ENCODE measurements around the gene SHROOM3. TPM values are rescaled to one million over a fixed set of nuclear protein-coding genes. Genes with fewer than 3 reads are reported as not detected.

The SHROOM3 gene
- total and polyA plus RNA-seq, 2 donors (not counting 3 experiments of a cell fraction or from before 2014, with no cell fraction given), result 2.7 to 6.7 TPM

GRCh38 chr4:76591992-76592391 is 157.0 kb downstream of the SHROOM3 start:
- Histone ChIP-seq H3K36me3 (ENCODE audit: control insufficient read depth in 2 of 2, extremely low read depth in 1 of 2, insufficient read depth in 2 of 2, low read length in 2 of 2) (no peaks in the 10 kb centered on the region), H3K4me1 (ENCODE audit: control insufficient read depth, extremely low read depth, insufficient read depth, low read length) (no peaks in the 10 kb centered on the region), H3K27me3 (ENCODE audit: control insufficient read depth in 2 of 2, insufficient read depth in 2 of 2, low read length in 2 of 2) (no peaks in the 10 kb centered on the region), H3K27ac (ENCODE audit: insufficient read depth, low read depth, low read length) (no peak overlapping the region), H3K9me3 (replicated peaks; ENCODE audit: control insufficient read depth, insufficient read depth, low read length) (no peaks in the 10 kb centered on the region), H3K79me2 (ENCODE audit: control insufficient read depth, insufficient read depth, low read length) (no peaks in the 10 kb centered on the region), H4K20me1 (replicated peaks; ENCODE audit: control insufficient read depth, extremely low read depth, insufficient read depth, low read length) (no peaks in the 10 kb centered on the region), H3K9ac (replicated peaks; ENCODE audit: extremely low read depth, insufficient read depth, low read length) (no peak overlapping the region), H3K9me1 (replicated peaks; ENCODE audit: control insufficient read depth, extremely low read depth, insufficient read depth, low read length) (no peaks in the 10 kb centered on the region), H2AFZ (ENCODE audit: low read depth, low read length) (no peak overlapping the region), H3K4me3 (replicated peaks in 1 of 3; ENCODE audit: insufficient read depth in 1 of 3, low read depth in 1 of 3, low read length in 3 of 3) (no peak overlapping the region), H3K4me2 (ENCODE audit: insufficient read depth, low read length) (no peak overlapping the region)
- POLR2A ChIA-PET, result no interaction called here
- TF ChIP-seq MYC (IDR thresholded peaks at IDR 0.05; ENCODE audit: low read depth, low read length) (no peak), GATA2 (IDR thresholded peaks at IDR 0.05; ENCODE audit: insufficient read depth, insufficient read length, low read depth, low read length) (no peak), FOS (IDR thresholded peaks at IDR 0.05; ENCODE audit: borderline replicate concordance, insufficient read depth, low read length) (no peak), POLR2AphosphoS5 (IDR thresholded peaks at IDR 0.05; ENCODE audit: insufficient read depth, low read depth, low read length) (no peak), POLR2A (IDR thresholded peaks at IDR 0.05; ENCODE audit: low read depth, low read length) (no peak), JUN (IDR thresholded peaks at IDR 0.05; ENCODE audit: borderline replicate concordance, insufficient read depth, insufficient read length, low read depth) (no peak), EZH2 (IDR thresholded peaks at IDR 0.05; ENCODE audit: borderline replicate concordance, low read depth, low read length, severe bottlenecking) (no peak)
- TF ChIP-seq, protein P1, sequence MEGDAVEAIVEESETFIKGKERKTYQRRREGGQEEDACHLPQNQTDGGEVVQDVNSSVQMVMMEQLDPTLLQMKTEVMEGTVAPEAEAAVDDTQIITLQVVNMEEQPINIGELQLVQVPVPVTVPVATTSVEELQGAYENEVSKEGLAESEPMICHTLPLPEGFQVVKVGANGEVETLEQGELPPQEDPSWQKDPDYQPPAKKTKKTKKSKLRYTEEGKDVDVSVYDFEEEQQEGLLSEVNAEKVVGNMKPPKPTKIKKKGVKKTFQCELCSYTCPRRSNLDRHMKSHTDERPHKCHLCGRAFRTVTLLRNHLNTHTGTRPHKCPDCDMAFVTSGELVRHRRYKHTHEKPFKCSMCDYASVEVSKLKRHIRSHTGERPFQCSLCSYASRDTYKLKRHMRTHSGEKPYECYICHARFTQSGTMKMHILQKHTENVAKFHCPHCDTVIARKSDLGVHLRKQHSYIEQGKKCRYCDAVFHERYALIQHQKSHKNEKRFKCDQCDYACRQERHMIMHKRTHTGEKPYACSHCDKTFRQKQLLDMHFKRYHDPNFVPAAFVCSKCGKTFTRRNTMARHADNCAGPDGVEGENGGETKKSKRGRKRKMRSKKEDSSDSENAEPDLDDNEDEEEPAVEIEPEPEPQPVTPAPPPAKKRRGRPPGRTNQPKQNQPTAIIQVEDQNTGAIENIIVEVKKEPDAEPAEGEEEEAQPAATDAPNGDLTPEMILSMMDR (IDR thresholded peaks at IDR 0.05; ENCODE audit: extremely low read depth in 1 of 2, insufficient read depth in 1 of 2, low read depth in 1 of 2, low read length in 2 of 2), result no peak
- TF ChIP-seq, protein P2, sequence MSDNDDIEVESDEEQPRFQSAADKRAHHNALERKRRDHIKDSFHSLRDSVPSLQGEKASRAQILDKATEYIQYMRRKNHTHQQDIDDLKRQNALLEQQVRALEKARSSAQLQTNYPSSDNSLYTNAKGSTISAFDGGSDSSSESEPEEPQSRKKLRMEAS (IDR thresholded peaks at IDR 0.05; ENCODE audit: insufficient read depth, insufficient read length), result no peak
- dilution Hi-C loops (cut with MboI; ENCODE audit: extremely low pct_ligation_motif_present, low sequenced_read_pairs), result no loop called here
- CTCF ChIA-PET, result interaction anchor here (1.0 to 1.3 kb wide), 3 partner anchors 10 to 13 kb away, joined by 3 read pairs; no protein-coding TSS in a partner anchor
- no TSS peak for BruUV-seq (replicated peaks)
- no peak for DNase-seq (ENCODE audit: low read depth, low spot score)
- FAIRE-seq, result no peak
- intact Hi-C loops (cut with micrococcal nuclease), result loop anchor here (2.0 kb wide), 3 partner anchors 45 to 161 kb away; no protein-coding TSS in a partner anchor

All from endothelial cell of umbilical vein (primary cell).